HG02678 (cell line): ENCODE measurements around the gene MOB2.
"Not testable (repeated sequence)": the region's sequence is repeated elsewhere in the genome, so short reads cannot be mapped to it uniquely, and the experiment has no call there.

Experiments used
- ATAC-seq: cut with Tn5 transposase; IDR thresholded peaks from one replicate; pipeline ENCODE4 v1.9.1; 2021; ENCODE audit warnings: mild to moderate bottlenecking, moderate library complexity; ENCODE audit not compliant: unreplicated experiment

The MOB2 gene

DNA sequence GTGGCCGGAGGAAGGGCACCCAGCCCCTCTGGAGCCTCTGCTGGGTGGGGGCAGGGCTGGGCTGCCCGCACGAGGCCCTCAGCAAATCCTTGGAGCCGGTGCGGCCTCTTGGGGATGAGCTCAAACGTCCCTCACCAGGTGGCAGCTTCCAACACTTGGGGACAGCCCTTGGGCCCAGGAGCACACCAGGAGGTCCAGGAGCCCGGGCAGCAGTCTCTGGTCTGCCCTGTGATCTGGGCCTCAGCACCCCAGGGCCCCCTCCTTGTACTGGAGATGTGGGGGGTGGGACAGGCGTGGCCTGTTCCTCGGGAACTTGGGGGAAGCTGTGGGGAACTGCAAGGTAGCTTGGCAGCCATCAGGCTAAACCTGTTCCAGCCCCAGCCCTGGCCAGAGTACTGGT is 40.0 kb downstream of the MOB2 start:
- ATAC-seq: no peak

DNA sequence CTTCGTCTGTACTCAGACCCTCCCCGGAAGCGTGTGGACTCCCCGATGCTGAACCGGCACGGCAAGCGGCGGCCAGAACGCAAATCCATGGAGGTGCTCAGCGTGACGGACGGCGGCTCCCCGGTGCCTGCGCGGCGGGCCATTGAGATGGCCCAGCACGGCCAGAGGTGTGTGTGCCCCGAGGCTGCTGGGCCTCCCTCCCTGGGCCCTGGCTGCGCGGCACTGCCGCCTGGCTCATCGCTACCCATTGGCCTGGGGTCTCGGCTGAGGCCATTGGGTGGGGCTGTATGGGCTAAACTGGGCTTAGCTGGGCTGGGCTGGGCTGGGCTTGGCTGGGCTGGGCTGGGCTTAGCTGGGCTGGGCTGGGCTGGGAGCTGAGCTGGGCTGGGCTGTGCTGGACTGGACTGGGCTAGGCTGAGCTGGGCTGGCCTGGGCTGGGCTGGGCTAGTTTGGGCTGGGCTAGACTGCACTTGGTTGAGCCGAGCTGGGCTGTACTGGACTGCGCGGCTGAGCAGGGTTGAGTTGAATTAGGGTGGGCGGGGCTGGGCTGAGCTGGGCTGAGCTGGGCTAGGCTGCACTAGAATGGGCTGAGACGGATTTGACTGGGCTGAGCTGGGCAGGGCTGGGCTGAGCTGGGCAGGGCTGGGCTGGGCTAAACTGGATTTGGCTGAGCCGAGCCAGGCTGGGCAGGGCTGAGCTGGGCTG is 40.7 kb downstream of the MOB2 start:
- no peak for ATAC-seq

DNA sequence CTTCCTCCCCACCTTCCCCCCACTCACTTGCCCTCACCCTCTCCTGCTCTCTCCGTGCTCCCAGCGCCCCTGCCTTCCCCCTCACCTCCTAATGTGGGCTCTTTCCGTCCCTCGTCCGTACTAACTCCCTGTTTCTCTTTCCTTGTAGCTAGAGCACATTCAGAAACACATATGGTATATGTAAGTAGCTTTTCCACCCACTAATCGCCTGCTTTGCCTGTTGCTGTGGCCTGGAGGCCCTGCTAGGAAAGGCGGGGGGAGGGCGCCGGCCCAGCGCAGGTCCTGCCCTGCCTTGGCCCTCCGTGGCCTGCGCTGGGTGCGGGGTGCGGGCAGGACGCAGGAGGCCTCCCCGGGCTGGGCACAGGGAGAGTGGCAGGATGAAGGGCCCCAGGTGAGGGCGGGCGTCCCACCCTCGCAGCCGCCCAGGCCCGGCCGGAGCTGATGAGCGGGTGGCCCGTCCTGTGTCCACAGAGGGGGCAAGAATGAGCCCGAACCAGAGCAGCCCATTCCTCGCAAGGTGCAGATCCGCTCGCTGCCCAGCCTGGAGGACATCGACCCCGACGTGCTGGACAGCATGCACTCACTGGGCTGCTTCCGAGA is 41.7 kb downstream of the MOB2 start:
- no peak for ATAC-seq

DNA sequence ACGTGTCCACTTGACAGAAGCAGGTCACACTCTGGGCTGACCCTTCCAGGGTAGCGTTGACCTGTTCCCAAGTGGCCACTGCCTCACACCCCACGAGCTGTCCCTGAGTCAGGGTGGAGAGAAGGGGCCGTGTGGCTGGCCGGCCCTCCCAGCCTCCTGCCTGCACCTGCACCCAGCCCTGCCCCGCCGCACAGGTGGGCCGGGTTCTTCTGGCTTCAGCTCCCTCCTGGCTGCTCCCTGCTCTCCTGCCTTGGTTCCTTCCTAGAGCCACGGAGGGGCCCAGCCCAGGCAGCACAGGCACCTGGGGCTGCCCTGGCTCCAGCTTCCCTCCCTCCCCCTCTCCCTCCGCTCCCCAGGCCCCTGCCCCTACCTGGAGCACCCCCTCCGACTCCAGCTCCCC is 42.3 kb downstream of the MOB2 start:
- ATAC-seq: no peak

DNA sequence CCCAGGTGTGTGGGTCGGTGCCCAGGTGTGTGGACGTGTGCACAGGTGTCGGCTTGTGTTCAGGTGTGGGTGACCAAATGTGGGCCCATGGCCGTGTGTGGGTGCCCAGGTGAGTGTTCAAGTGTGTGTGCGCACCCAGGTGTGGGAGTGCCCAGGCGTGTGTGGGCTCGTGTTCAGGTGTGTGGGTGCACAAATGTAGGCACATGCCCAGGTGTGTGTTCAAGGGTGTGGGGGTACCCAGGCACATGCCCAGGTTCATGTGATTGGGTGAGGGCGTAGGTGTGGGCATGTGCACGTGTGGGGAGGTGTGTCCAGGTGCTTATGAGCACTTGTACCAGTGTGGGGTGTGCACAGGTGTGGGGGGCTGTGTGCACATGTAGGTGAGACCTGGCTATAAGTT is 42.8 kb downstream of the MOB2 start:
- no peak for ATAC-seq

DNA sequence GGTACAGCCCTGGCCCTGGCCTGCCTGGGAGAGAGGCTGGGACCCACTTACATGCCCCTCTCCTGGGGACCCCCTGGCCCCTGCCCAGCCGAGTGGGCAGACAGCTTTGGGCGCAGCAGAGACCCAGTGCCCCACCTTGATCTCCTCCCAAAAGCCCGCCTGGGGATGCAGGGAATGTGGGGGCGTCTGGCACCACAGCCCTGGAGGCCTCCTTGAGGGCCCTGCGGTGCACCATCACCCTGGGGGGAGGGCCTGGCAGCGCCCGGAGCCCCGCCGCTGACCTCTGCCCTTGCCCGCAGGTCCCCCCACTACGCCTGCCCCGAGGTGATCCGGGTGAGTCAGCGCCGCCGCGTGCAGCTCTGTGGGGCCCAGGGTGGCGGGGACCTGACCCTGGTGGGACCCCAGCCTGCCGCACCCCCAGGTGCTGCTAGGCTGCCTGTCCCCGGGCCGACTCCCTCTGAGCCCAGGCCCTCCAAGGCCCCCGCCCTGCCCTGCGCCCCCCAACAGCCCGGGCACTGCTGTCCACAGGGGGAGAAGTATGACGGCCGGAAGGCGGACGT is 43.7 kb downstream of the MOB2 start:
- no peak for ATAC-seq

DNA sequence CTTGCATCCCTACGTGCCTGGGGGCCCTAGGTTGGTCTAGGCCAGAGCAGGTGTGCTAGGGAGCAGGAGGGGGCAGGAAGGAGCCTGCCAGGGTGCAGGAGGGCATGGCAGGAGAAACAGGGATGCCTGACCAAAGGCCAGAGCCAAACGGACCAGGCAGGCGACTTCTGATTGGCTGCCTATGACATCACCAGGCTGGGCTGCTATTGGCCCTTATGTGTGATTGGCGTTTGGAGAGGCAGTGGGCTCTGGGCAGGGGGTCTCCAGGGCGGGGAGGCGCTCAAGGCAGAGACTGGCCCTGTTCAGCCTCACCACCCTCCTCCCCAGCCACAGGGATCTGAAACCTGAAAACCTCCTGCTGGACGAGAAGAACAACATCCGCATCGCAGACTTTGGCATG is 44.4 kb downstream of the MOB2 start:
- no peak for ATAC-seq

DNA sequence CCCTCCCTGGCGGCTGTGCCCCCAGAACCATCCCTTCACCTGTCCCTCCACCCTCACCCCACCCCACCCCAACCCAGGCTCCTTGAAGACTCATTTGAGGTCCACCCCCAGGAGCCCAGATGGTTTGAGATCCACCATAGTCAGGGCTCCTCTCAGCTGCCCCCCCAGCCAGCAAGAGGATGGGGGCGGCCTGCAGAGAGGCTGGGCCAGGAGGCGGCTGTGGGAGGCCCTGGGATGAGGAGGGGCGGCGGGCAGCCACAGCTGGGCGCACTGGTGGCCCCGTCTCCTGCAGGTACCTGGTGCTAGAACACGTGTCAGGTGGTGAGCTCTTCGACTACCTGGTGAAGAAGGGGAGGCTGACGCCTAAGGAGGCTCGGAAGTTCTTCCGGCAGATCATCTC is 46.1 kb downstream of the MOB2 start:
- no peak for ATAC-seq

DNA sequence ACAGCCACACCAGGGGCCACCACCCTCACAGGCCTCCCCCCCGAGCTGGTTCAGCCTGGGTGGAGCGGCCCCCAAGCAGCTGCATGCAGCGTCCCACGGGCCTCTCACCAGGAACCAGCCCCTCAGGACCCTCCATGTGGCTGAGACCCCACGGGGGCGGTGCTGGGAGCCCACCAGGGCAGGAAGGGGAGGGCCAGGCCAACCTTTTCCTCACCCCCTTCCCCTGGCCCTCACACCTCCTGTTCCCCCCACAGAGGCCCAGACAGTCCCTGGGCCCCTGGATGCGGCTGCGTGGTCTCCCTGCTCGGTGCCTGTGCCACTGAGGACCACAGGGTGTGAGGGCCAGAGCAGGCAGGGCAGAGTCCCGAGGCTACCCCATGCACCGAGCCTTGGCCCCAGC is 46.5 kb downstream of the MOB2 start:
- ATAC-seq: no peak

DNA sequence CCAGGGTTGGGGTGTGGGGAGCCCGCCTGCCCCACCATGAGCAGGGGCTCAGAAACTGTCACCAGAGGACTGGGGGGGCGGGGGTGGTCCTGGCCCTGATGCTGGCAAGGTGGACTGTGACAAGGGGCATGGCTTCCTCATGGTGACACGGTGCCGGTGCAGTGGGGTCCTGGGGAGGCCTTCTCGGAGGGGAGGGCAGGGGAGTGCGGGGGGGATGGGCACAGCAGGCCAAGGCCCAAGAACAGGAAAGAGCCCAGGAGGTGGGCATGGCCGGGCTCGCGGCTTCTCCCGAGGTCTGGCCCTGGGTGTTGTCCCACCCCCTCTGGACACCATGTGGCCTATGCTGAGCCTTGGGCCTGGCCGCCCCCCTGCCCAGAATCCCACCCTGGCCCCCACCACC is 47.2 kb downstream of the MOB2 start:
- ATAC-seq: no peak

DNA sequence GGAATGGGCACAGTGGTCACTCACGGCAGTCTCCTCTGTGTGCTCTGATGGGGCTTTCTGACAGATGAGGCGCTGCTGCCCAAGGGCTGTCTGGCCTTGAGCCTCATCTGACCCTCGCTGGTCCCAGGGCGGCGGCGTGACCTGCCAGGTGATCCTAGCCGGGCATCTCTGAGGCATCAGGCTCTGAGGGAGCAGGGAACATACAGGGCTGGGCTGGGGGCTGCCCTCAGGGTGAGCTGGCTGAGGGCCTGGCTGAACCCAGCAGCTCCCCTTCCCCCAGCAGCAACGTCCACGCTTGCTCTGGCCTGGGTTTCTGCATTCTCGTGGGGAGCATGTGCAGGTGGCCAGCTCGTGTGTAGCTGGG is 47.6 kb downstream of the MOB2 start:
- no peak for ATAC-seq

DNA sequence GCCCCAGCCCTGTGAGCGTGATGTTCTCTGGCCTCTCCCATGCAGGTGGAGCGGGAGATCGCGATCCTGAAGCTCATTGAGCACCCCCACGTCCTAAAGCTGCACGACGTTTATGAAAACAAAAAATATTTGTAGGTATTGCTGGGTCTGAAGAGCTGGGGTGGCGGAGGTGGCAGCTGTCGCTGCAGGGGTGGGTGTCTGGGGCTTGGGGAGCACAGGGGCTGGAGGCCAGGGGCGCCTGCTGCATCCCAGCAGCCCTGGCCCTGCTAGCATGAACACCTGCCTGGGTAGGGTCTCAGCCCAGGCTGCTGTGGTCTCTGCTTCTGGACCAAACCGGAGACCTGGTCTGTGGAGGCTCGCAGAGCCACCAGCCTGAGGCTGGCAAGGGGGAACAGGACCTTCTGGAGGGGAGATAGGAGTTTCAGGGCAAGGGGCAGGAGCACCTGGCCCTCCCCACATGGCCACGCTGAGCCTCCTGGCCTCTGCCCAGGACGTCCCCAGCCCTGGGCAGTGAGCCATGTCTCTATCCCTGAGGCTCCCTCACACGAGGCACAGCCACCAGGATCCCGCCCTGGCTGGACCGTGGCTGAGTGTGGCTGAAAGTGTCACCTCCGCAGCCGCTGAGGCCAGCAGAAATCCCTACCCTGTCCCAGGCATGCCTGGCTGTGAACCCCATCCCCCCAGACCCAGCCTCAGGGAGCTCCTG is 48.2 kb downstream of the MOB2 start:
- ATAC-seq: no peak

DNA sequence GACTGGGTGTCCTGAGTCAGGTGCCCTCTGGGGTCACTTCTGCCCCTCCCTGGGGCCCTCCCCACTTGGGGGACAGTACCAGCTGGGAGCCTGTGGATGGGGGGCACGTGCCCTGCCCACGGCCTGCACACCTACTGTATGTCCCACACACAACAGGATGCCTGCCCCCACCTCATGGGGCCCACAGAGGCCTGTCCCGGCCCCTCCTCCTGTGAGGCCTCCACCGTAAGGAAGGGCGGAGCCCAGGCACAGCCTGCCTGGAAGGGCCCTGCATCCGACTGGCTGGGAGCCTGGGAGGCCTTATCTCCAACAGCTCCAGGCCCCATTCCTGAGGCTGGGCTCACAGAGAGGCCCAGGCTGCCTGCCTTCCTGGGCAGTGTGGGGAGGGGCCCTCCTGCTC is 49.1 kb downstream of the MOB2 start:
- no peak for ATAC-seq

DNA sequence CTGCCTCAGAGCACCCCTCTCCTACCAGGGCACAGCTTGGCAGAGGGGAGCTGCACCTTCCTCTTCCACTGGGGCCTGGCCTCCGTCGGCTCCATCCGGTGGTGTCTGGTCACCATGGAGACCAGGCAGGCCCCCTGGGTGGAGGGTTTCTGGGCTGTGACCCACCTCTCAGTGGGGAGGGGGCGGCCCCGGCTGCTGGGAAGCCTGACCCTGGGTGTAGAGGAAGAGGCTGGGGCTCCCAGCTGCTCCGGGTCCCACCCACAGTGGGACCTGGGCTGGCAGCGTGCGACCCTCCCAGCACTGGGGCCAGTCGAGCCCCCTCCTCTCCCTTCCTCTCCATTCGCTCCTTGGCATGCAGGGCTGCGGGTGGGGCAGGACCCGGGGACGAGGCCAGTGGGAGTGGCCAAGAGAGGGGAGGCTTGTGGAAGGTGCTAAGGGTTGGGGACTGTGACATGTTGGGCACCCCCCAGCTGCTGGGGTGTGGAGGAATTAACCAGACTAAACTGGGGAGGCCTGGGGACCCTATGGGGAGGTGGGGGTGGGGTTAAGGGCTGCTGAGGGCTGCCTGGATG is 50.0 kb downstream of the MOB2 start:
- ATAC-seq: no peak

DNA sequence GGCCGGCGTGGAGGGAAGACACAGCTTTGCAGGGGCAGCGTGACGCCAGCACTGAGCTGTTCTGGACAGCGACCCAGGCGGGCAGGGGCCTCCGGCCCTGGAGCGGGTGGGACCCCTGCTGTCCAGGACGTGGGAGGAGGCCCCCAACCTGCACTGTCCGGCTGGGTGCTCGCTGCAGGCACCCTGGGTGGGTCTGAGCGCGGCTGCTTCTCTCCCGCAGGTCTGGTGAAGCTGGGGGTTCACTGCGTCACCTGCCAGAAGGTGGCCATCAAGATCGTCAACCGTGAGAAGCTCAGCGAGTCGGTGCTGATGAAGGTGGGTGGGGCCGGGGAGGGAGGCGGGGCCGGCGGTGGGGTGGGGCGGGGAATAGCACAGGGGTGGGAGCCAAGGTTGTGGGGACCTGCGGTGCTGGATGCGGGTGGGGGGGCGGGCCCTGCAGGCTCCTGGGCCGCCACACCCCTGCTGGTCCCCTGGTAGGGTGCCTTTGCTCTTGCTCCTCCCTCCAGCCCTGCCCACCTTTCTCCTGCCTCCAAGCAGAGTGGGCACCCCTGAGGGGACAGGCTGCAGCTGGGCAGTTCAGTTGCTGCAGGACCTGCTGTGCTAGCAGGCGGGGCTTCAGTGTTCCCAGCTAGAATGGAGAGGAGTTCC is 50.6 kb downstream of the MOB2 start:
- no peak for ATAC-seq

DNA sequence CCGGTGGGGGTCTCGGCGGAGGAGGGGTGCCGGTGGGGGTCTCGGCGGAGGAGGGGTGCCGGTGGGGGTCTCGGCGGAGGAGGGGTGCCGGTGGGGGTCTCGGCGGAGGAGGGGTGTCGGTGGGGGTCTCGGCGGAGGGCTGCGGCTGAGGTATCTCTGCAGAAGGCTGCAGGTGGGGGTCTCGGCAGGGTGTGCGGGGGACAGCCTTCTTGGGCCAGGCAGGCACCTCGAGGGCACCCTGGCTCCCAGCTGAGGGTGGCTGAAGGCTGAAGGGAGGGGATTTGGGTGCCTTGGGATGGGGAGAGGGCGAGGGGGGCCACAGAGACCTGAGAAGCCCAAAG is 51.1 kb downstream of the MOB2 start:
- ATAC-seq: not testable (repeated sequence)

DNA sequence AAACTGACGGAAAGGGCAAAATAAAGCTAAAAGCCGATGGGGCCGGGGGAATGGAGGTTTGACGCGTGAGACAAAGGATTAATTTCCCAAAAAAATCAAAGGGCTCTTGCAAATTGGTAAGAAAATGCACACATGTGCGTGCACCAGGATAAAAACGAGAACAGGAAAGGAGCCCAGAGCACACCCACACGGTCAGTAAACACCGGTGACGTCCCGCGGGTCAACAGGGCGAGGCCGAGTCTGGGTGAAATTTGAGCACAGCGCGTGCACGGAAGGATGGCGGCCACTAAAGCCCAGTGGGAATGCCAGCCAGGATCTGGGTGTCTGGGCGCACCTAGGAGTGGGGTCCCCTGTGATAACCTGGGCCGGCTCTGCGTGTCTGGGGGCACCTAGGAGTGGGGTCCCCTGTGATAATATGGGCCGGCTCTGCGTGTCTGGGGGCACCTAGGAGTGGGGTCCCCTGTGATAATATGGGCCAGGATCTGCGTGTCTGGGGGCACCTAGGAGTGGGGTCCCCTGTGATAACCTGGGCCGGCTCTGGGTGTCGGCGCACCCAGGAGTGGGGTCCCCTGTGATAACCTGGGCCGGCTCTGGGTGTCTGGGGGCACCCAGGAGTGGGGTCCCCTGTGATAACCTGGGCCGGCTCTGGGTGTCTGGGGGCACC is 52.5 kb downstream of the MOB2 start:
- ATAC-seq: no peak

DNA sequence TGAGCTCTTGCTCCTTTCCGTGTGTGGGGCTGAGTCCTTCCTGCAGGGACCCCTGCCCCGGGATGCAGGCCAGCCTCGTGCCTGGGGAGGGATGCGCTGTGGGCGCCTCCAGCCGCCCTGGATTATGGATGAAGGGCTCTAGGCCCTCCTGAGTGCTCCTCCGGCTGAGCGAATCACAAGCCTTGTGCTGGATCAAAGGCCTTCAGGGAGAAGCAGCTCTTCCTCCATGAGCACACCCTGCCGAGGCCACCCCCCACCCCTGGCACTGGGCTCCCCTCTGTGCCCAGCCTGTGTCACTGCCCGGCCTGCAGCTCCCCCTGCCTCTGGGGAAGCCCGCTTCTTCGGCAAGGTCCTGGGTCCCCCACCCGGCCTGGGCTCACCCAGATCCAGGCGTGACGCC is 53.0 kb downstream of the MOB2 start:
- ATAC-seq: no peak

DNA sequence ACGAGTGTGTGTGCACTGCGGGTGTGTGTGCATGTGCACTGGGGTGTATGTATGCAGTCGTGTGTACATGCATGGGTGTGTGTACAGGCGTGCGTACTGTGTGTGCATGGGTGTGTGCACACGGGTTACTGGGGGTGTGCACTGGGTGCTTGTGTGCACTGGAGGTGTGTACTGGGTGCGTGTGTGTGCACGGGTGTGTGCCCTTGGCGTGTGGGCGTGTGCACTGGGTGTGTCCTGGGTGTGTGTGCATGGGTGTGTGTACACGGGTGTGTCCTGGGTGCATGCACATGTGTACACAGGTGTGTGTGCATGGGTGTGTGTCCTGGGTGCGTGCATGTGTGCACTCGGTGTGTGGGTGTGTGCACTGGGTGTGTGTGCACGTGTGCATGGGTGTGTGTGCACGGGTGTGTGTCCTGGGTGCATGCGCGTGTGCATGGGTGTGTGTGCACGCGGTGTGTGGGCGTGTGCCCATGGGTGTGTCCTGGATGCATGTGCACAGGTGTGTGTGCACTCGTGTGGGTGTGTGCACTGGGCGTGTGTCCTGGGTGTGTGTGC is 57.7 kb downstream of the MOB2 start:
- ATAC-seq: no peak

DNA sequence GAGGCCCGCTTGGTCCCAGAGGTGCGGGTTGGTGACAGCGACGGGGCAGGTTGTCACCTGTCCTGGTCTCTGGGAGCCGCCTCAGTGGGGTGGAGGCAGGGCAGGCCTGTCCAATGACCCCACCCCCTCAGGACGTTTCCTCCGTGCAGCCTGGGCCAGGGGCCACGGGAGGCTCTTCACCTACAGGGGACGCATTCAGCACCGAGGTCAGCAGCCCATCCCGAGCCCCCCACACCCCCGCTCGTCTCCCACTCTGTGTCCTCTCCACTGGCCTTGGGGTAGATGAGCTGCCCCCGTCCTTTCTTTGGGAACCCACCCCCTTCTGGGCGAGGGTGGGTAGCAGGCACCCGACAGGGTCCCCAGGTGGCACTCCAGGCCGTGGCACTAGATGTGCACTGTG is 61.1 kb downstream of the MOB2 start:
- ATAC-seq: no peak

DNA sequence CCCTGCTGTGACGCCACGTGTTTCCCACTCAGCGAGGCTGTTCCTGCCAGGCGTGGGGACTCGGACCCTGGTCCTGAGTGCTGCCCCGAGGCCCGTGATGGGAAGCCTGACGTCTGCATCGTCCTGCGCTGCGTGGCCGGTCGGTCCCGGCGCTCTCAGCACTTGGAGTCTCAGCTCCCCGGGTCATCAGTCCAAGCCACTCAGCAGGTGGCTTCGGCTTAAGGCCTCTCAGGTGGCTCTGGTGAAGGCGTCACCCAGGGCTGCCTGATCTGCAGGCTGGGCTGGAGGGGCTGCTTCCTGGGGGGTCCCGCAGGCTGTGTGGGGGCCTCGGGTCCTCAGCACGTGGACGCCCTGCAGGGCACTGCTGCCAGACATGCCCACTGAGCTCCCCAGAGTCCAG is 61.6 kb downstream of the MOB2 start:
- no peak for ATAC-seq
